Caco-2 (cell line): ENCODE measurements around the gene PCMTD2. TPM values are rescaled to one million over a fixed set of nuclear protein-coding genes. Genes with fewer than 3 reads are reported as not detected.
"Not testable (repeated sequence)": the region's sequence is repeated elsewhere in the genome, so short reads cannot be mapped to it uniquely, and the experiment has no call there.

Experiments
- BruUV-seq: library from RNA; stranded (reverse); fragments of 400-500 nt; replicated peaks from 2 replicates; lab custom pipeline; 2021; lab: Mats Ljungman, UMichigan
- CTCF ChIA-PET: fragments of 300-600 bp; sonication (Branson Sonifier 250); formaldehyde crosslinking; loops from one replicate; lab custom pipeline; 2022; ENCODE audit warnings: antibody characterized with exemption; lab: Charles Lee
- POLR2A ChIA-PET: fragments of 300-600 bp; sonication (Branson Sonifier 250); formaldehyde crosslinking; loops from one replicate; lab custom pipeline; 2022; ENCODE audit warnings: antibody characterized with exemption; lab: Charles Lee
- DNase-seq, 2 experiments: peaks; one replicate each; pipeline versions ENCODE4 v3.0.0 to v3.0.0-alpha.2; 2020 to 2022
- H3K27me3 ChIP-seq: replicated peaks from 2 replicates; pipeline ENCODE4 v1.6.0; 2011; ENCODE audit warnings: low read length; ENCODE audit not compliant: control insufficient read depth, insufficient read depth
- H3K36me3 ChIP-seq: 2 replicates; pipeline ENCODE4 v1.5.1; 2011; ENCODE audit warnings: low read length; ENCODE audit not compliant: control insufficient read depth, insufficient read depth
- H3K4me1 ChIP-seq: fragments of 250-450 bp; sonication (Bioruptor Pico); 2 replicates; pipeline ENCODE4 v1.5.1; 2020; ENCODE audit warnings: mild to moderate bottlenecking
- H3K4me3 ChIP-seq: 2 replicates; pipeline ENCODE4 v1.5.1; 2011; ENCODE audit warnings: low read depth, mild to moderate bottlenecking, control low read depth, low read length
- H3K9me3 ChIP-seq: fragments of 250-450 bp; sonication (Bioruptor Pico); 2 replicates; pipeline ENCODE4 v1.5.1; 2020; ENCODE audit warnings: mild to moderate bottlenecking, moderate library complexity
- H3K27ac Mint-ChIP-seq: one replicate; pipeline ENCODE4 v1.8.0; 2022; ENCODE audit warnings: mixed read lengths; ENCODE audit not compliant: unreplicated experiment
- H3K27me3 Mint-ChIP-seq: one replicate; pipeline ENCODE4 v1.8.0; 2022; ENCODE audit warnings: mixed read lengths; ENCODE audit not compliant: insufficient read depth, unreplicated experiment
- H3K36me3 Mint-ChIP-seq: one replicate; pipeline ENCODE4 v1.8.0; 2022; ENCODE audit warnings: mild to moderate bottlenecking, mixed read lengths; ENCODE audit not compliant: insufficient read depth, unreplicated experiment
- H3K4me1 Mint-ChIP-seq: one replicate; pipeline ENCODE4 v1.8.0; 2022; ENCODE audit warnings: low read depth, mixed read lengths; ENCODE audit not compliant: unreplicated experiment
- H3K4me3 Mint-ChIP-seq: one replicate; pipeline ENCODE4 v1.8.0; 2022; ENCODE audit warnings: mild to moderate bottlenecking, moderate library complexity, mixed read lengths; ENCODE audit not compliant: unreplicated experiment
- H3K9me3 Mint-ChIP-seq: one replicate; pipeline ENCODE4 v1.8.0; 2022; ENCODE audit warnings: mixed read lengths; ENCODE audit not compliant: unreplicated experiment
- intact Hi-C: fragments of 100-400 bp; cut with micrococcal nuclease; formaldehyde crosslinking; loops from one replicate; pipeline ENCODE4 v1.10.0; 2022; ENCODE audit not compliant: unreplicated experiment
- total RNA-seq: library from RNA; stranded (reverse); gene quantifications from 2 replicates; pipeline ENCODE4 v1.2.3, GENCODE V29; 2022

The PCMTD2 gene
- total RNA-seq, 1 experiment from 2014 or later: 101 TPM

DNA sequence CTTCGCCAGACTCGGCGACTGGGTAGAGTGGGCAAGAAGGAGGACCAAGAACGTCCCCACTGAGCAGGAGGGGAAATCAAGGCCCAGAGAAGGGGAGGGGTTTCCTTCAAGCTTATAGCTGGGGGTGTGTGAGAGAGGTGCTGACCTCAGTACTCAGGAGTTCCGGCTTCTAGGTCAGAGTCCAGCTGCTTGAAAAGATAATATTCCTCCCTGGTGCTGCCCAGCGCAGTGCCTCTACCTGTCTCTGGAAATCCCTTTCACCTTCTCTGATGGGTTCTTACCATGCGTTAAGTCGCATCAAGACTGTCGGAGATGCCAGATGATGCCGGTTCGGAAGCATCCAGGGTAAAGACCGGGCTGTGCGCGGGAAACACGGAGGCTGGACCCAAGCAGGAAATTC, 61.8 kb downstream of the PCMTD2 start:
- H3K36me3 ChIP-seq, H3K27ac Mint-ChIP-seq, H3K4me1 Mint-ChIP-seq, H3K36me3 Mint-ChIP-seq, H3K4me3 ChIP-seq, H3K4me3 Mint-ChIP-seq, intact Hi-C loops, DNase-seq, BruUV-seq, H3K9me3 ChIP-seq, H3K4me1 ChIP-seq, H3K9me3 Mint-ChIP-seq, CTCF ChIA-PET, POLR2A ChIA-PET, H3K27me3 ChIP-seq: not testable (repeated sequence)
- peaks cover 11% of the 10 kb centered on the region for H3K27me3 Mint-ChIP-seq

DNA sequence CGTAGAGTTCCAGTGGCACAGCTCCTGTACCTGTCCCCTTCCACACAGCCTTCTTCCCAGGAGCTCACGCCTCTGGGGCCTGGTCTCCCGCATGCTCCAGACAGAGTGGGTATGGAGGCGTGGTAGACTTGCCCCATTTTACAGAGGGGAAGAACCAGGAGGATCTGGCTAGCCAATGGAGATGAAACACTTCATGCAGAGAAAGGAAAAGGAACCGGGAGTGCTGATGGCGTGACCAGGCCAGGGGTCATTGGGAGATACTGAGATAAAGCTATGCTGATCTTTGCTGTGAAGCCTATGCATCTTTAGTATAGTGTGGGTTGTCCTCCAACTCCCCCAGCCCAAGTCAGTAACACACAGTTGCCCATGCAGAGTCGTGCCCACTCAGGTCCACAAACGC, 62.5 kb downstream of the PCMTD2 start:
- H3K9me3 ChIP-seq, DNase-seq, H3K36me3 Mint-ChIP-seq, H3K4me3 ChIP-seq, BruUV-seq, CTCF ChIA-PET, H3K27me3 ChIP-seq, H3K4me1 ChIP-seq, H3K4me3 Mint-ChIP-seq, H3K36me3 ChIP-seq, POLR2A ChIA-PET, H3K9me3 Mint-ChIP-seq, intact Hi-C loops, H3K27ac Mint-ChIP-seq, H3K4me1 Mint-ChIP-seq: not testable (repeated sequence)
- H3K27me3 Mint-ChIP-seq: peaks cover 14% of the 10 kb centered on the region

DNA sequence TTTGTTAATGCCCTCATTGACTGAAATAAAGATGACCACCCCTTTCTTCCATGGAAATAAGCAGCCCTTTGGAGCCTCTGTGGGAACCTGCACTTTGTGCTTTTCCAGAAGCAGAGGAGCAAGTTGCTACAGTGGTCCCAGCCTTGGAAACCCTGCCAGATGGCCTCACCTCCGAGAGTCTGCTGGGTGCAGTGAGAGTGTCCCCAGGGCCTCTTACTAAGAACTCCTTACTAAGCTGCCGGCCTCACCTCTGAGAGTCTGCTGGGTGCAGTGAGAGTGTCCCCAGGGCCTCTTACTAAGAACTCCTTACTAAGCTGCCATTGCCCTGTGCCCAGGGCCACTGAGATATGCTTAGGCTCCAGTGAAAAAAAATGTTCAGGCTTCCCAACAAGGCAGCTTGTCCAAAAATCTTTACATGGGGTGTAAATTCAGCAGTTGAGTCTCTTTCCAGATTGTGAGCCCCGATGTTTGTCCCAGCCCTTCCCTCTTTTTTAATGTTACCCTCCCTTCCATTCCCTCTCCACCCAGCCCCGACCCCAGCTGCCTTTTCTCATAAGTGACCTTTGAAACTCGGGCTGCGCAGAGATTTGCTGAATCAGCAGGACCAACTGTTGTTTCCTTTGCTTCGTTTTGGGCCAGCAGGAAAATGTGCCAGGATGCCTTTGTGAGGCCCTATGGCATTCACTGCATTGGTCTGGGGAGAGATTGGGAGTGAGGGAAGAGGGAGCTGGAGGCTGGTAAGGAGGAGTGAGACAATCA, 66.7 kb downstream of the PCMTD2 start:
- H3K4me3 Mint-ChIP-seq, H3K9me3 Mint-ChIP-seq, DNase-seq, H3K27ac Mint-ChIP-seq, H3K4me1 ChIP-seq, H3K27me3 ChIP-seq, H3K9me3 ChIP-seq, intact Hi-C loops, H3K36me3 ChIP-seq, POLR2A ChIA-PET, H3K36me3 Mint-ChIP-seq, H3K4me1 Mint-ChIP-seq, BruUV-seq, CTCF ChIA-PET, H3K4me3 ChIP-seq: not testable (repeated sequence)
- H3K27me3 Mint-ChIP-seq: peaks cover 23% of the 10 kb centered on the region

Other genes starting within 250 kb of the PCMTD2 start
- 3.2 and 3.3 TPM in 2 replicates for gene C20orf204, start 219.6 kb upstream of the PCMTD2 start, total RNA-seq
- gene SOX18, start 206.1 kb upstream of the PCMTD2 start, total RNA-seq: 0.44 and 0.84 TPM in 2 replicates
- 39.9 and 48.3 TPM in 2 replicates for gene TCEA2, start 192.6 kb upstream of the PCMTD2 start, total RNA-seq
- 29.3 and 34.3 TPM in 2 replicates for gene RGS19, start 176.2 kb upstream of the PCMTD2 start, total RNA-seq
- gene OPRL1, start 175.7 kb upstream of the PCMTD2 start, total RNA-seq: 0.51 and 0.59 TPM in 2 replicates
- gene LKAAEAR1, start 171.3 kb upstream of the PCMTD2 start, total RNA-seq: not detected in 2 replicates
- gene NPBWR2, start 148.2 kb upstream of the PCMTD2 start, total RNA-seq: not detected in 2 replicates
- gene MYT1, start 91.3 kb upstream of the PCMTD2 start, total RNA-seq: 0.25 and 0.65 TPM in 2 replicates